ENCODE data around the gene ARHGAP25.

The ARHGAP25 gene

GRCh38 chr2:68837164-68837860 is 102.7 kb downstream of the ARHGAP25 start:
- DNase-seq: no peak

- DNase-seq: no peak
Observed at GRCh38 chr2:68837861-68838341, 103.3 kb downstream of the ARHGAP25 start.

GRCh38 chr2:68838641-68839040 is 104.0 kb downstream of the ARHGAP25 start:
- DNase-seq: no peak

GRCh38 chr2:68839260-68839833 is 104.7 kb downstream of the ARHGAP25 start:
- DNase-seq: no peak

GRCh38 chr2:68845043-68845442 is 110.4 kb downstream of the ARHGAP25 start:
- DNase-seq: no peak

GRCh38 chr2:68846091-68846490 is 111.5 kb downstream of the ARHGAP25 start:
- DNase-seq: no peak

- DNase-seq: no peak
Observed at GRCh38 chr2:68847751-68848150, 113.1 kb downstream of the ARHGAP25 start.

GRCh38 chr2:68849579-68850030 is 115.0 kb downstream of the ARHGAP25 start:
- no peak for DNase-seq

- no peak for DNase-seq
Observed at GRCh38 chr2:68850524-68850923, 115.9 kb downstream of the ARHGAP25 start.

- DNase-seq: no peak
Observed at GRCh38 chr2:68853035-68853434, 118.4 kb downstream of the ARHGAP25 start.

GRCh38 chr2:68853915-68854314 is 119.3 kb downstream of the ARHGAP25 start:
- DNase-seq: no peak

- DNase-seq: no peak
Observed at GRCh38 chr2:68854476-68854875, 119.9 kb downstream of the ARHGAP25 start.

GRCh38 chr2:68855550-68855949 is 120.9 kb downstream of the ARHGAP25 start:
- no peak for DNase-seq

GRCh38 chr2:68857202-68857845 is 122.7 kb downstream of the ARHGAP25 start:
- no peak for DNase-seq

GRCh38 chr2:68857855-68858456 is 123.3 kb downstream of the ARHGAP25 start:
- DNase-seq: no peak

- no peak for DNase-seq
Observed at GRCh38 chr2:68860111-68860510, 125.5 kb downstream of the ARHGAP25 start.

GRCh38 chr2:68861330-68861729 is 126.7 kb downstream of the ARHGAP25 start:
- no peak for DNase-seq

GRCh38 chr2:68862889-68863288 is 128.3 kb downstream of the ARHGAP25 start:
- DNase-seq: no peak

GRCh38 chr2:68863996-68864395 is 129.4 kb downstream of the ARHGAP25 start:
- DNase-seq: no peak

GRCh38 chr2:68865108-68865507 is 130.5 kb downstream of the ARHGAP25 start:
- DNase-seq: no peak

GRCh38 chr2:68870215-68870614 is 135.6 kb downstream of the ARHGAP25 start:
- DNase-seq: no peak

GRCh38 chr2:68871159-68871764 is 136.7 kb downstream of the ARHGAP25 start, which contains the start of gene BMP10:
Gene BMP10 (minus strand): TSS chr2:68871397. CDS start chr2:68871358, 39 bp downstream.
- no peak for DNase-seq
